CD4-positive, alpha-beta T cell treated with Interleukin-4 for 1 hour (primary cell): ENCODE measurements around the gene ZC3HAV1L.
"Not testable (repeated sequence)": the region's sequence is repeated elsewhere in the genome, so short reads cannot be mapped to it uniquely, and the experiment has no call there.

Experiments used
- DNase-seq, 2 donors: peaks; one replicate each; pipeline ENCODE4 v3.0.0-alpha.2; 2020 to 2022

ZC3HAV1L gene

DNA sequence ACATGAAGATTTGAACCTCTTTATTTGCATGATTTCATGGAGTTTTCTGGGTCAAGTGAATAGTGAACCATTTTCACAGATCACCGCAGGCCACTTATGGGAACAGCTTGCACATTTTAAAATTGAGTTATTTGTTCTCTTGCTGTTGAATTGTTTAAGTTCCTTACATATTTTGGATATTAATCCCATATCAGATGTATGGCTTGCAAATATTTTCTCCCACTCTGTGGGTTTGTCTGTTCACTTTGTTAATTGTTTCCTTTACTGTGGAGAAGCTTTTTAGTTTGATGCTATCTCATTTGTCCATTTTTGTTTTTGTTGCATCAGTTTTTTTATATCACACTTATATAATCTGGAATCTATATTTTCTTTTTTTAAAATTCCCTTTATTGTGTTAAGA lies 14.1 kb upstream of the ZC3HAV1L start:
- no peak for DNase-seq

DNA sequence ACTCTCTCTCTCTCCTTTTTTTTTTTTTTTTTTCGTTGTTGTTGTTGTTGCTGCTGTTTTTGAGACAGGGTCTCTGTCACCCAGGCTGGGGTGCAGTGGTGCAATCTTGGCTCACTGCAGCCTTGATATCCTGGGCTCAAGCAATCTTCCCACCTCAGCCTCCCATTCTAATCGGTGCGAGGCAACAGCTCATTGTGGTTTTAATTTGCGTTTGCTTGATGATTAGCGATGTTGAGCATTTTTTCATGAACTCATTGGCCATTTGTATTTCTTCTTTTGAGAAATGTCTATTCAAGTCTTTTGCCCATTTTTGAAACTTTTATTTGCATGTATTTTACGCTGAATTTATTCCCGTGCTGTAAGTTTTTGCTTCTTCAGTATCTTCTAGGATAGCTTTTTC lies 13.3 kb upstream of the ZC3HAV1L start:
- no peak for DNase-seq

DNA sequence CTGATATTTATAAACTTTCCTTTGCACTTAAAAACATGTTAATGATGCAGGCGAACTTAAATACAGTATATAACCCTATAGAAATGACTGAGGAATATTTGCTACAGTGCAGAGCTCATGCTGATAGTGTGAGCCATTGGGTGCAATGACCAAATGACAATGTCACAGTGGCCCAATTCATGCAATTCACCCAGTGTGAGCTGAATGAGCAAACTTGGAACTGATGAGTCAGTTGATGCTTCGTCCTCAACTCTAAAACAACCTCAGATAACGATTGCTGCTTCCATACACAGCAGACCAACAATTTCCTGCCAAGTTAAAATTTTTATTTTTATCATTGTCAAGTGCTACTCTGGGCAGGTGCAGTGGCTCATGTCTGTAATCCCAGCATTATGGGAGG lies 12.1 kb upstream of the ZC3HAV1L start:
- DNase-seq: no peak

DNA sequence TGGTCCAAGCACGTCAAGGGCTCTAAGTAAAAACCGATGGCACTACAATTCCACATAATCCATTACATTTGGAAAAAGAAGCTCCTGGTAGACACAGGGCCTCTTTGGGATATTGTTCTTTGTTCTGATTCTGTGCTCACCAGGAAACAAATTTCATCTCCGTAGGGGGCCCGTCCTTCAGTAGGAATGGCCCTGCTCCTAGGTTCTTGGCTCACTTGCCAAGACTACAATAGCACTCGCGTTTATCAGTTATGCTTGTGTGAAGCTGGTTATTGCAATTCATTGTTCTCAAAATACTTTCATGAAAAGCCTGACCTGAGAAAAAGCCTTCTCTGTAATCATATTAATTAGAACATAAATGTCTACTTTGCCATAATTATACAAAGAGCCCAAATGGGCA lies 10.3 kb upstream of the ZC3HAV1L start:
- DNase-seq: no peak

DNA sequence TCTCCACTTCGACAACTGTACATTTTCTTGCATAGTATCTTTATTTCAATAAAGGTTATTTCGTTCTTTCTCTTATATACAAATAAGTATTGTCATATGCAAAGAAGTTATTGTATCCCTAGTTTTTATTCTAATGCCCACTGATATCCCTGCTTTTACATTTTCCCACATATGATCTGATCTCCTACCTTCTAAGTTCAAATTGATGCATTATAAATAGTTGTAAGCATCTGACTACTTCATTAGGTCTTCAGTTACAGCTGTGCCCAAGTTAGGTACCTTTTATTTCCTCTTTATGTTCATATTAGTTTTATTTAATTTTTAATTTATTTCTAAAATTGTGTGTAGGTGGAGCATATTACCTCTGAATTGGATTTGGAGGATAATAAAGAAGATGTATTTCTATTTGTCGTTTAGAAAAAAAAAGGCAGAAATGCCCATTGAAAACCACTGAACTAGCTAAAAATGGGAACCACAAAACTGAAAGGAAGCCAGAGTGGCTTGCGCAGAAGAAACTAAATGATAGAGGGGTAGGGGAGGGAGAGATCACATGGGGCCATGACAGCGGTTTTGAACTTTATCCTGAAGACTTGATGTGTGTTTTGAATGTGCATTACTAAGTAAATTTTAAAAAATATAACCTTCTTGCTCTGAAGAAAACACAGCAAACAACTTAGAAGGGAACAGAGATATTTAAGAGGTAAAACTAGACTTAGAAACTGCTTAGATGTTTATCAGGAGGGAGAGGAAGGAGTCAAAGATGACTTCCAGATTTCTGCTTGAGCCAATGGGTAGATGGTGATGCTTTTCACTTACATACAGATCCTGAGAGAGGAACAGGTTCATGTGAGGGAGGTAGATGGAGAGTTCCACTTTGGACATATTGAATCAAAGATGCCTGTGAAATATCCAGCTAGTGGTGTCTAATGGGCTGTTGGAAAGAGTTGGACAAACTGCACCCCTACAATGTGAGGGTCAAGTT lies 9.3 kb upstream of the ZC3HAV1L start:
- peak in 1 of 2 donors; percentile 43 for DNase-seq

DNA sequence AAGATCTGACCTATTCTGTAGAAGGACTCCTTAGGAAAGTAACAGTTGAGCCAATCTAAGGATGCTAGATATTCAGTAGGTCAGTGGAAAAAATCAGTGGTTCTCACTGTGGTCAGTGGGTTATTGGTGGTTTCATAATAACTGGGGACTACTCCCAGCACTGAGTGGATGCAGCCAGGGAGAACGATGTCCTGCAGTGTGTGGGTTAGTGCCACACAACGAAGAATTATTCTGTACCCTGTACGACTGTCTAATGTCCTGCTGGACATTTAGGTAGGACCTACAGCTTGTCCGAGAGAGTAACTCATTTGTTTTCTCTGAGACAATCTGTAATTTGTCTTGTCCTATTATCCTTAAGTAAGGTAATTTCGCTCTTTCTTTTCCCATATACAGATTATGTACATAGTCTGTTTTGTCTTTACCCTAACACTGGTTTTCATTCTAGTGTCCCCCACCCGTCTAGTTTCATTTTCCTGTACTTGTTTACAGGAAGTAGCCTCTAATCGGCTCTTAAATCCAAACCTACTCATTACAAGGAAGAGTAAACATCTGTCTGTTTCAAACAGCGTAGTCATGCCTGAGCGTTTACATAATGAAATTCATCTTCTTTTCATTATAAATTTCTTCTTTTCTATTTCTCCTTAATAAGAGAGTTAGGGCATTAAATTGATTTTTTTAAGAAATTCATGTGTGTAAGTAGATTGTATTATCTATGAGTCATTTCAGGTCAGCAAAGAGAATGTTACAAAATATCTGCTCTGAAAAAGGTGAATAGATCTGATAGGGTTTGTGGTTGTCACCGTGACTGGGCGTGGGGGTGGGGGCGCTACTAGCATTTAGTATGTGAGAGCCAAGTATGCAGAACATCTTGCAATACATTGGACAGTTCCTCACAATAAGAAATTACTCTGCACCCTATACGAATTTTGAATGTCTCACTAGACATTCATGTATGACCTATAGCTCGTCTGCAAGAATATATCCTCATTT lies 8.3 kb upstream of the ZC3HAV1L start:
- DNase-seq: peak; percentile 63 to 72

DNA sequence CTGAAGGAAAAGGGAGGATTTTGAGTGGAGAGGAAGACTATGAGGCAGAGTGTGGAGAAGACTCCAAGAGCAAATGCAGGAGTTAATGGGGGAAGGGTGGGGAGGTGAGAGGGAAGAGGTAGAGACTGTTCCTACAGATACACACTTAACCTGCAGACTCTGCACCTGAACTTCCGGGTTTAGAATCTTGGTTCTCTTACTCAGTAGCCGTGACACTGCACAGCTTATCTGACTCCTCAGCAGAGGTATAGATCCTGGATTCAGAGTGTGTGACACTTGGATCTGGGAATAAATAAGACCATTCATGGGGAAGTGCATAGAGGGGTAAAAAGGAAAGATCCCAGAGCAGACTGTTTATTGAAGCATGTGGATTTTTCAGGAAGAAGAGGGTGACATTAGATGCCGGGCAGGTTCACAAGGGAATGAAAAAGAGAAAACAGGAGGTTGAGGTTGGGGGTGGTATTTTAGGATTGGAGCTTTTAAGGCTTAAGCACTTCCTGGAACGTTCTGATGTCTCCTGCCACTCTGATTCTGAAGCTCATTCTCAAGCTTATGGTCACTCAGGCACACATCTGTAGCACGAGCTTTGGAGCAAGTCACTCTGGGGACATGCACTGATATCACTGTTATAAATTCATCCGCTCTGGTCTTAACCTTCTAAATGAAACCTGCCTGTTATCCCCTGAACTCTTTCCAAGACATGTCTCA lies 5.7 kb upstream of the ZC3HAV1L start:
- no peak for DNase-seq

DNA sequence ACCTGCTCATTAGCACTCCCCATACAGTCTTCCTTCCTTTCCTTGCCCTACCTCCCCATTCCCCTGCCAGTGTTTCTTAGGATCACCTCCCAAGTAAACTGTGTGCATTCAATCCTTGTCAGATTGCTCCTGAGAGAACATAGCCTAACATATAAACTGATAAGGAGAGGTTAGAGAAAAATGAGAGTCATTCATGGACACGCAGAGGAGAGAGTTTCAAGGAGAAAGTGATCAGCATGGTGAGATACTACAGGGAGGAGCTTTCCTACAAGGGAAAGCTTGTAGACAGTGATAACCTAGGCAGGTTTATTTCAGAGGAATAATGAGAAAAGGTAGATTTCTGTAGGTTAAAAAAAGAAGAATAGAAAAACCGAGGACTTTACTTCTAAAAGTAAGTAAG lies 2.8 kb upstream of the ZC3HAV1L start:
- DNase-seq: no peak

DNA sequence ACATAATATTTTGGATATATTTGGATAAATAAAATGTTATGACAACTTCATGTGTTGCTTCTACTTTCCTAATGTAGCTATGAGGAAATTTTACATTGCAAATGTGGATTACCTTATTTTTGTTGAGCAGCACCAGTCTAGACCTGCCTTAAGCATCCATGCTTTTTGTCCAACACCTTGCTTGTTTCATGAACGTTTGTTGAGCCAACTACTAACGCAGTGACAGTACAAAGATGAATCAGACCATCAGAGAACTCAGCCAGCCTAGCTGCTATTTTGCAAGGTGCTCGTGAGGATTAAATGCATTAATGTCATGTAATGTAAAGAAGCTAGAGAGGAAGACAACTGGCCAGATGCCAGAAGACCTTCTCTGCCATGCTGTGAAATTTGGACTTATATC lies 1.1 kb upstream of the ZC3HAV1L start:
- no peak for DNase-seq

DNA sequence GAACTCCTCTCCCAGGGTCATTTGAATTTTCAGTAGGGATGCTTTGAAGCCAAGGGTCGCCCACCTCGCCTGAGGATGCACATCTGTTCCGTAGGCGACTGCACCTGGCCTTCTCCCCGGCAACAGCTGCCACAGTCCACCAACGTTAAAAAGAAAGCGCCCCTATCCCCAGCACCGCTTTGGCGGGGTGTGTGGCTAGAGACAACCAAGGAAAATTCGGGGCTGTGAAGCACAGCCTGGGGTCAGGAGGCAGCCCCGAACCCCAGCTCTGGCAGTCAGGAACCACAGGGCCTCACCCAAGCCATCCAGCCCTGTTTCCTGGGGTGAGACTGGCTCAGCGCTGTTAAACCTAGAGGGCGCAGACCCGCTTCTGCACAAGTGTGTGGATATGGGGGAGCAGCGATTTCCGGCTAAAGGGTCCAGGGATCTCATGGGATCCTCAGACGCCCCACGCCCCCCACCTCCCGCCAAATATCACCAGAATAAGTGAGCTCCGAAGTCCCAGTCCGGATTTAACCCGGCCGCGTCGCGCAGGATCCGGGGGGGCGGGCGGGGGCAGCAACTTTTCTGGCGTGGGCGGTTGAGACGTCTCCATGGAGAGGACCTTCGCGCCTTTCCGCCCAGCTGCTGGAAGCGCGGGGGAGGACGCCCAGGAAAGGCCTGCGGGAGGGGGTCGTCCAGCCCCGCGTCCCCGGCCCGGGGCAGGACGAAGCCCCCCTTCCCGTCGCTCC lies 822 bp downstream of the ZC3HAV1L start:
- no peak for DNase-seq

DNA sequence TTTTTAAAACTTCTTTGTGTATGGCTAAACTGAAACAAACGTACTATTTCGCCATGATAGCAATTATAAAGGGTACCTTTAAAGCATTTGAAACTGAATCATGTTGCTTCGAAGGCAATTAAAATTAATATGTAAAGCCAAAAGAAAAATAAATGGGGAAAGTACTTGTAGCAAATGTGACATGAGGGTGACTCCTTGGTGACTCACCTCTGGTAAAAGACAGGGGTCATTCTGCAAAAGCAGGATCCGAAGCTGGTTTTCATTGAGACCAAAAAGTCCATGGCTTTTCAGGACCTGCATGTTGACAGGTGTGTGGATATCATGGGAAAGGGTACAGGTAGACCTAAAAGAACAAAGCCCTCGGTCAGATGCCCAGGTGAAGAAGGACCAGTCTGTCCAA lies 1.5 kb downstream of the ZC3HAV1L start:
- DNase-seq: no peak

DNA sequence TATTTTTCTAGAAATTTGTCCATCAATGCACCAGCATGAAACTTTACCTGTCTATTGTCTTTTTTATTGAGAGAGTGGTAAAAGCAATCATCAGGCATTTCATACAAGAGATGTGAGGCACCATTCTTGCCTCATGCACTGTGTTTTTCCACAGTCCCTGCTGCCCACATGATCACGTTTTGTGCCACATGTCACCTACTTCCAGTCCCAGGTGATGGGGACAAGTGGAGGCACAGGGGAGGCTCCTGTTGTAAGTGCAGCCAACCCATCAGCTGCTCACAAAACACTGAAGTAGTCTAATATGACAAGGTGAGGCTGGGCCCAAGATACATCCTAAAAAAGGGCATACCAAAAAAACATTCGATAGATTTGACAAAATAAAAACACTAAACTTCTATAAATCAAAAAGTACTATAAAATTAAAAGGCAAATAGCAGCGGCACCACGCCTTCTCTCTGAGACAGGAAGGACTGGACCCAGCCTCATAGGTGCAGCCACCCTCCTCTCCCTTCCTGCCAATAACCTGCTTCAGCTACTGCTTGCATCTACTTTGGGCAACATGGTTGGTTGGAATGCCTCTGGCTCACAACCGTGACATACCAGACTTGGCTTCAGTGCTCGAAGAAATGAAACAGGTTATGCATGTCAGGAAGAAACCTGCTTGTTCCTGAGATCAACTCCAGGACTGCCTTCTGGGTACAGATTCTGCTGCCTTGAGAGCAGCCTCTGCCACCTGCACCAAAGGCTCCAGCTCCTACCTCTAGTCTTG lies 2.3 kb downstream of the ZC3HAV1L start:
- no peak for DNase-seq

DNA sequence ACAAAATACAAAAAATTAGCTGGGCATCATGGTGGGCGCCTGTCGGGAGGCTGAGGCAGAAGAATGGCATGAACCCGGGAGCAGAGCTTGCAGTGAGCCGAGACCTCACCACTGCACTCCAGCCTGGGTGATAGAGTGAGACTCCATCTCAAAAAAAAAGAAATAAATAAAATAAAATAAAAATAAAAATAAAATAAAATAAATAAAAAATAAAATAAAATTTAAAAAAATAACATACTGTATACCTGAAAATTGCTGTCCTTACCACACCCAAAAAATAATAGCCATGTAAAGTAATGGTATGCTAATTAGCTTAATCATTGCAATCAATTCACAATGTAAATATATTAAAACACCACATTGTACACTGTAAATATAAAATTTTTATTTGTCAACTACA lies 3.4 kb downstream of the ZC3HAV1L start:
- DNase-seq: no peak

DNA sequence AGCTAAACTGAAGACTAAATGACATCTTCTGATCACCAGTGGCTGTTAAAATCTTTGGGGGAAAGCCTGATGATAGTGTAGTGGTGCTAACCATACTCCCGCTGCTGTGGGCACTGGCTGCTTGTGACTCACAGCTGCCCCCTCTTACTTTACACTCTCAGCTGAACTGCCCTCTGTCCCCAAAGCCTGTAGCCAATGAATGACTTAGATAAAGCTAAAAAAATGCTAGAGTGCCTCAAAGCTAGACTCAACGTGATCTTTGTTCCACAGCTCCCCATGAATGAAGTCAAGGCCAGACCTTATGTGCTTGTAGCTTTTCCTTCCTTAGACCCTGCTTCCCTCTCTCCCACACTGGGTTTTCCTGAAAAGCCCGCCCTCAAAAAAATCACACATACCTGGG lies 6.5 kb downstream of the ZC3HAV1L start:
- no peak for DNase-seq

DNA sequence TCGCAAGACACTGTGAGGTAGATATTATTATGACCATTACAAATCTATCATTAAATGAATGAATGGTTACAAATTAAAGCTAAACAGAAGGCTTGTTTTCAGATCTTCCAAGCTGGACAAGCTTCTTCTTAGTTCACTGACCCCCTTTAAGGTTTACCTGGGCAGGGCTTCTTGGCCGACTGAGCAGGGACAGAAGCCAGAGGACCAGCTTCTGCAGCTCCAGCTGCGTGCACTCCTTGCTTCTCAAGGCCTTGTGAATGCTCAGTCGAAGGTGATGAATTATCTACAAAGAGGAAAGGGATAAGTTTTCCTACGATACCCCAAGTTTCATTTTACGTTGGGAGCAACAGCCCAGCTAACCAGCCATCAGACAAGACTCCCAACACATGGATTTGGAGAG lies 9.3 kb downstream of the ZC3HAV1L start:
- DNase-seq: no peak

DNA sequence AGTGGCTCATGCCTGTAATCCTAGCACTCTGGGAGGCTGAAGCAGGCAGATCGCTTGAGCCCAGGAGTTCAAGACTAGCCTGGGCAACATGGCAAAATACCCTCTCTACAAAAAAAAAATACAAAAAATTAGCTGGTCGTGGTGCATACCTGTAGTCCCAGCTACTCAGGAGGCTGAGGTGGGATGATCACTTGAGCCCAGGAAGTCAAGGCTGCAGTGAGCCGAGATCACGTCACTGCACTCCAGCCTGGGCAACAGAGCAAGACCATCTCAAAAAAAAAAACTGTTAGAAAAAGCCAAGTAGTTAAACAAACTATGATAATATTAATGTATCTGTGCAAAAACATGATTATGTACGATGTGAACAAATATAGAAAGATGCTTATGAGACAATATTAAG lies 10.0 kb downstream of the ZC3HAV1L start:
- not testable (repeated sequence) for DNase-seq

DNA sequence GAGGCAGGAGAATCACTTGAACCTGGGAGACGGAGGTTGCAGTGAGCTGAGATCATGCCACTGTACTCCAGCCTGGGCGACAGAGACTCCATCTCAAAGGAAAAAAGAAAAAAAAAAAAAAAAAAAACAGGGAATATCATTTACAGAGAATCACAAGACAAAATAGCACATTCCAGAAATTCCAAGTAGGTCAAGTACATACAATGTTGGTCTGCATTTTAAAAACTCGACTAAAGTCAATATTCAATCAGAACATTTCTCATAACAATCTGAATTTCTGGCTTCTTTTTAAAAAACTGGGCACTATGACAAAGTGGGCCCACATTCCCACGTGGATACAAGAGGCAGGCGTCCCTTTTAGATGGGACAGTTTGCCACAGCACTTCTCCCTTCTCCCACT lies 12.8 kb downstream of the ZC3HAV1L start:
- DNase-seq: no peak

DNA sequence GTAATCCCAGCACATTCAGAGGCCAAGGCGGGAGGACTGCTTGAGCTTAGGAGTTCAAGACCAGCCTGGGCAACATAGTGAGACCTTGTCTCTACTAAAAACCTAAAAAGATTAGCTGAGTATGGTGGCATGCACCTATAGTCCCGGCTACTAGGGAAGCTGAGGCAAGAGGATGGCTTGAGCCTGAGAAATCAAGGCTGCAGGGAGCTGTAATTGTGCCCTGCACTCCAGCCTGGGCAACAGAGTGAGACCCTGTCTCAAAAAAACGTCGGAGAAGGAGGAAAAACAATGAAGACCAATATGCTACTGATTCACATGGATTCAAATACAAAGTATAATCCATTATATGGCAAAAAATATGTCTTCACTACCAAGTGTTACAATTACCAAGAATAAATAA lies 13.6 kb downstream of the ZC3HAV1L start:
- no peak for DNase-seq

DNA sequence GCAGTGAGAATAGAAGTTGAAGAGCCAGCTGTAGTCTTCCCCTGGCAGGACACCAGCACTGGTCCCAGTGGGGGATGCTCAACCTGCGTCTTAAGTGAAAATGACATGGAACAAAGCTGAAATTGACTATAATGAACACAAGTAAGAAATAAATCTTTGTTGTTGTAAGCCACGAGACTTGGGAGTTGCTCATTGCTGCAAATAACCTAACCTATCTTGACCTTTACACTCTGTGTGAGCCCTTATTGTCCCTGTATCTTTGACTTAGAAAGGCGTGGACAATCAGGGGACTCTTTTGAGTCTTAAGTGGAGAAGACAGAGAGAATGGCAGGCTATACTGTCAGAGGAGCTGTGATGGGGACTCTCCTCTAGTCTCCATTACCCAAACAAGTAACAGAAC lies 16.9 kb downstream of the ZC3HAV1L start:
- no peak for DNase-seq

DNA sequence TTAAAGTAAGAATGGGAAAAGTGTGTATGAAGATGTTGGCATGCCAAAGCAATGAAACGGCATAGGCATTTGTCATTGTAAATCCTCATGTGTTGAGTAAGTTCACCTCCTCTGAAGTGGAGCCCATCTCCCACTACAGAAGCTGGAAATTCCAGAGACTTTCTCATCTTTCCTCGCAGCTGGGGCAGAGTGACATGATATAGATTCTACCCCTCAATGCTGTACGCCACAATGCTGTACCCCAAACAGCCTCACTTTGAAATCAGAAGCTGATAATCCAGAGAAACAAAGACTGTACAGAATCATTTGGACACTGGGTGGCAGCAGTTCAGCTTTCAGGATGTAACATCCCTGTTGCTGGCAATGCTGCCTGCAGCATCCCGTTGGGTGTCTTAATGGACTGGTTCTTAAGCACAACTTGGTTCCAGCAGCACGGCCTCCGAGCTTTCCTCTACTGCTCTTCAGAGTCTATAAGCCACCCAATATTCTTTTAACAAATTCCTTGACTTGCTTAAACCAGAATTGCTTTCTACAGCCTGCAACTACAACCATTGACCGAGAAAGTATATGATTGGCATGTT lies 18.8 kb downstream of the ZC3HAV1L start:
- peak; percentile 67 to 77 for DNase-seq

DNA sequence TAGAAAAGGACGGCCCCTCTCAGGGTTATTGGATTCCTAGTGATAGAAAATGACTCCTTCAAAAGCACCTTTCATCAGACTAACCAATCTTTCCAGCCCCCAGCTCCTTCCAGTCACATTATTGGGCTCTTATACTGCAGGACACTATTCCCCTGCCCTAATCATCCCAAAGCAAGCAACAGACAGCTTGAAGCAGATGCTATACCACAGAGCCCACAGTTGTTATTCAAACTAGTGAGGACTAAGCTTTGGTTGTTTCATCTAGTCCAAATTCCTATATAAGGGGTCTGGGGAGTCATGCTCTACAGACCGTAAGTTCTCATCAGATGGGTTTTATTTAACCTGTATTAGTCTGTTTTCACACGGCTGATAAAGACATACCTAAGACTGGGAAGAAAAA lies 24.5 kb downstream of the ZC3HAV1L start:
- DNase-seq: no peak
